Measurements from ENCODE around the gene SLC45A3. TPM values are rescaled to one million over a fixed set of nuclear protein-coding genes. Genes with fewer than 3 reads are reported as not detected.

Gene SLC45A3
- total RNA-seq, 1 experiment from 2014 or later = 3.0 TPM

GRCh38 chr1:205642679-205643307 lies 37.5 kb downstream of the SLC45A3 start:
- TF ChIP-seq, protein P1, sequence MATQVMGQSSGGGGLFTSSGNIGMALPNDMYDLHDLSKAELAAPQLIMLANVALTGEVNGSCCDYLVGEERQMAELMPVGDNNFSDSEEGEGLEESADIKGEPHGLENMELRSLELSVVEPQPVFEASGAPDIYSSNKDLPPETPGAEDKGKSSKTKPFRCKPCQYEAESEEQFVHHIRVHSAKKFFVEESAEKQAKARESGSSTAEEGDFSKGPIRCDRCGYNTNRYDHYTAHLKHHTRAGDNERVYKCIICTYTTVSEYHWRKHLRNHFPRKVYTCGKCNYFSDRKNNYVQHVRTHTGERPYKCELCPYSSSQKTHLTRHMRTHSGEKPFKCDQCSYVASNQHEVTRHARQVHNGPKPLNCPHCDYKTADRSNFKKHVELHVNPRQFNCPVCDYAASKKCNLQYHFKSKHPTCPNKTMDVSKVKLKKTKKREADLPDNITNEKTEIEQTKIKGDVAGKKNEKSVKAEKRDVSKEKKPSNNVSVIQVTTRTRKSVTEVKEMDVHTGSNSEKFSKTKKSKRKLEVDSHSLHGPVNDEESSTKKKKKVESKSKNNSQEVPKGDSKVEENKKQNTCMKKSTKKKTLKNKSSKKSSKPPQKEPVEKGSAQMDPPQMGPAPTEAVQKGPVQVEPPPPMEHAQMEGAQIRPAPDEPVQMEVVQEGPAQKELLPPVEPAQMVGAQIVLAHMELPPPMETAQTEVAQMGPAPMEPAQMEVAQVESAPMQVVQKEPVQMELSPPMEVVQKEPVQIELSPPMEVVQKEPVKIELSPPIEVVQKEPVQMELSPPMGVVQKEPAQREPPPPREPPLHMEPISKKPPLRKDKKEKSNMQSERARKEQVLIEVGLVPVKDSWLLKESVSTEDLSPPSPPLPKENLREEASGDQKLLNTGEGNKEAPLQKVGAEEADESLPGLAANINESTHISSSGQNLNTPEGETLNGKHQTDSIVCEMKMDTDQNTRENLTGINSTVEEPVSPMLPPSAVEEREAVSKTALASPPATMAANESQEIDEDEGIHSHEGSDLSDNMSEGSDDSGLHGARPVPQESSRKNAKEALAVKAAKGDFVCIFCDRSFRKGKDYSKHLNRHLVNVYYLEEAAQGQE (IDR thresholded peaks at IDR 0.05; ENCODE audit: insufficient read depth in 1 of 2, low read depth in 2 of 2, low read length in 1 of 2) = no peak
- no peak for TF ChIP-seq CTCF (IDR thresholded peaks at IDR 0.05)
- no peak for TF ChIP-seq SIN3A (IDR thresholded peaks at IDR 0.05; ENCODE audit: borderline replicate concordance, insufficient read depth, low read depth, low read length)
- no peak for TF ChIP-seq TCF7L2 (IDR thresholded peaks at IDR 0.05; ENCODE audit: low read depth, low read length)
- no peak for TF ChIP-seq POLR2AphosphoS5 (IDR thresholded peaks at IDR 0.05; ENCODE audit: low read depth, low read length)
- H3K27ac ChIP-seq (ENCODE audit: low read length) = no peak overlapping the region
- no TSS peak for BruUV-seq (replicated peaks)
- H3K4me3 ChIP-seq (ENCODE audit: low read depth in 2 of 2, low read length in 2 of 2) = no peak overlapping the region
- intact Hi-C loops (cut with micrococcal nuclease; ENCODE audit: unreplicated experiment) = no loop called here
- H3K4me1 ChIP-seq (ENCODE audit: control insufficient read depth, insufficient read depth, low read length) = no peaks in the 10 kb centered on the region
- CTCF ChIA-PET = interaction anchor here (0.7 kb wide), 2 partner anchors 17 to 149 kb away, joined by 3 to 4 read pairs; no protein-coding TSS in a partner anchor
- POLR2A ChIA-PET = no interaction called here
- H3K36me3 ChIP-seq (ENCODE audit: control insufficient read depth, insufficient read depth, low read length) = no peaks in the 10 kb centered on the region
- no peaks in the 10 kb centered on the region for H3K27me3 ChIP-seq (ENCODE audit: control insufficient read depth, insufficient read depth, low read length)
- ATAC-seq (no peak), DNase-seq (ENCODE audit: low read depth, low spot score) (no peak)
- in situ Hi-C loops (cut with HindIII; ENCODE audit: low pct_unique_long_range_greater_than_20kb, low sequenced_read_pairs) = no loop called here
- H3K9me3 ChIP-seq (ENCODE audit: control insufficient read depth, insufficient read depth, low read depth, low read length) = no peaks in the 10 kb centered on the region

GRCh38 chr1:205639567-205639966 lies 40.7 kb downstream of the SLC45A3 start:
- Histone ChIP-seq H3K4me1 (ENCODE audit: control insufficient read depth, insufficient read depth, low read length) (no peaks in the 10 kb centered on the region), H3K27ac (ENCODE audit: low read length) (no peak overlapping the region), H3K9me3 (ENCODE audit: control insufficient read depth, insufficient read depth, low read depth, low read length) (no peaks in the 10 kb centered on the region), H3K4me3 (ENCODE audit: low read depth in 2 of 2, low read length in 2 of 2) (no peak overlapping the region), H3K27me3 (ENCODE audit: control insufficient read depth, insufficient read depth, low read length) (no peaks in the 10 kb centered on the region), H3K36me3 (ENCODE audit: control insufficient read depth, insufficient read depth, low read length) (no peaks in the 10 kb centered on the region)
- intact Hi-C loops (cut with micrococcal nuclease; ENCODE audit: unreplicated experiment) (no loop called here), in situ Hi-C loops (cut with HindIII; ENCODE audit: low pct_unique_long_range_greater_than_20kb, low sequenced_read_pairs) (no loop called here)
- ATAC-seq (no peak), DNase-seq (ENCODE audit: low read depth, low spot score) (no peak)
- TF ChIP-seq SIN3A (IDR thresholded peaks at IDR 0.05; ENCODE audit: borderline replicate concordance, insufficient read depth, low read depth, low read length) = no peak
- no peak for TF ChIP-seq CTCF (IDR thresholded peaks at IDR 0.05)
- TF ChIP-seq, protein P1 (IDR thresholded peaks at IDR 0.05; ENCODE audit: insufficient read depth in 1 of 2, low read depth in 2 of 2, low read length in 1 of 2) = no peak
- BruUV-seq (replicated peaks) = no TSS peak
- ChIA-PET POLR2A (no interaction called here), CTCF (no interaction called here)

Data from Panc1 (cell line).